ENCODE measurements around the gene PKP3.
"Not testable (repeated sequence)": the region's sequence is repeated elsewhere in the genome, so short reads cannot be mapped to it uniquely, and the experiment has no call there.

Gene PKP3

DNA sequence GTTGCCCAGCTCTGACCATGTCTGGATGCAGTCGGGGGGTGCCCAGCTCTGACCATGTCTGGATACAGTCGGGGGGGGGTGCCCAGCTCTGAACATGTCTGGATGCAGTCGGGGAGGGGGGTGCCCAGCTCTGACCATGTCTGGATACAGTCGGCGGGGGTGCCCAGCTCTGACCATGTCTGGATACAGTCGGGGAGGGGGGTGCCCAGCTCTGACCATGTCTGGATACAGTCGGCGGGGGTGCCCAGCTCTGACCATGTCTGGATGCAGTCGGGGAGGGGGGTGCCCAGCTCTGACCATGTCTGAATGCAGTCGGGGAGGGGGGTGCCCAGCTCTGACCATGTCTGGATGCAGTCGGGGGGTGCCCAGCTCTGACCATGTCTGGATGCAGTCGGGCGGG lies 16.7 kb downstream of the PKP3 start:
- H3K4me3 ChIP-seq (ENCODE audit: low read length); H3K36me3 ChIP-seq (ENCODE audit: insufficient read depth, low read length); H3K4me1 ChIP-seq (ENCODE audit: insufficient read depth, low read length); H3K9me3 ChIP-seq (ENCODE audit: low read length); H2AFZ ChIP-seq (ENCODE audit: low read depth, low read length): not testable (repeated sequence)
- H3K27me3 ChIP-seq (ENCODE audit: insufficient read depth, low read length), result peaks cover 40% of the 10 kb centered on the region

DNA sequence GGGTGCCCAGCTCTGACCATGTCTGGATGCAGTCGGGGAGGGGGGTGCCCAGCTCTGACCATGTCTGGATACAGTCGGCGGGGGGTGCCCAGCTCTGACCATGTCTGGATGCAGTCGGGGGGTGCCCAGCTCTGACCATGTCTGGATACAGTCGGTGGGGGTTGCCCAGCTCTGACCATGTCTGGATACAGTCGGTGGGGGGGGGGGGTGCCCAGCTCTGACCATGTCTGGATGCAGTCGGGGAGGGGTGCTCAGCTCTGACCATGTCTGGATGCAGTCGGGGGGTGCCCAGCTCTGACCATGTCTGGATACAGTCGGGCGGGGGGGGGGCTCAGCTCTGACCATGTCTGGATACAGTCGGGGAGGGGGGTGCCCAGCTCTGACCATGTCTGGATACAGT lies 17.5 kb downstream of the PKP3 start:
- H3K4me1 ChIP-seq (ENCODE audit: insufficient read depth, low read length); H3K9me3 ChIP-seq (ENCODE audit: low read length); H3K4me3 ChIP-seq (ENCODE audit: low read length); H2AFZ ChIP-seq (ENCODE audit: low read depth, low read length); H3K36me3 ChIP-seq (ENCODE audit: insufficient read depth, low read length): not testable (repeated sequence)
- peaks cover 45% of the 10 kb centered on the region for H3K27me3 ChIP-seq (ENCODE audit: insufficient read depth, low read length)

DNA sequence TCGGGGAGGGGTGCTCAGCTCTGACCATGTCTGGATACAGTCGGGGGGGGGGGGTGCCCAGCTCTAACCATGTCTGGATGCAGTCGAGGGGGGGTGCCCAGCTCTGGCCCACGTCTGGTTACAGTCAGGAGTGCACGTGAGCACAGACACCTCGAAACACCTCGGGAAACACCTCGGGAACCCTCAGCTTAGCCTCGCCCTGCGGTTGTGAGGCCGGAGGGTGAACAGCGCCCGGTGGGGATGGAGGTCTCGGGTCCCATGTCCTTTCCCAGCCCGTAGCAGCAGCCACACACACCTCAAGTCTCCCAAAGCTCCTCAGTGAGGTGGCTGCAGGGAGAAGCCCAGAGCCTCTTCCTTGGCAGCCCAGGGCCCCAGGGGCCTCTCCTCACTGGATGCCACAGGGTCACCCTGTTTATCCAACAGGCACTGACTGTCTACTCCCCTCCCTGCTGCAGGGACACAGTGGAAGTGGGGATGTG lies 18.7 kb downstream of the PKP3 start:
- Histone ChIP-seq H3K36me3 (ENCODE audit: insufficient read depth, low read length) (no peaks in the 10 kb centered on the region), H2AFZ (ENCODE audit: low read depth, low read length) (no peak overlapping the region), H3K9me3 (ENCODE audit: low read length) (peaks cover 6% of the 10 kb centered on the region), H3K4me3 (ENCODE audit: low read length) (no peak overlapping the region), H3K4me1 (ENCODE audit: insufficient read depth, low read length) (no peaks in the 10 kb centered on the region), H3K27me3 (ENCODE audit: insufficient read depth, low read length) (peaks cover 55% of the 10 kb centered on the region)

DNA sequence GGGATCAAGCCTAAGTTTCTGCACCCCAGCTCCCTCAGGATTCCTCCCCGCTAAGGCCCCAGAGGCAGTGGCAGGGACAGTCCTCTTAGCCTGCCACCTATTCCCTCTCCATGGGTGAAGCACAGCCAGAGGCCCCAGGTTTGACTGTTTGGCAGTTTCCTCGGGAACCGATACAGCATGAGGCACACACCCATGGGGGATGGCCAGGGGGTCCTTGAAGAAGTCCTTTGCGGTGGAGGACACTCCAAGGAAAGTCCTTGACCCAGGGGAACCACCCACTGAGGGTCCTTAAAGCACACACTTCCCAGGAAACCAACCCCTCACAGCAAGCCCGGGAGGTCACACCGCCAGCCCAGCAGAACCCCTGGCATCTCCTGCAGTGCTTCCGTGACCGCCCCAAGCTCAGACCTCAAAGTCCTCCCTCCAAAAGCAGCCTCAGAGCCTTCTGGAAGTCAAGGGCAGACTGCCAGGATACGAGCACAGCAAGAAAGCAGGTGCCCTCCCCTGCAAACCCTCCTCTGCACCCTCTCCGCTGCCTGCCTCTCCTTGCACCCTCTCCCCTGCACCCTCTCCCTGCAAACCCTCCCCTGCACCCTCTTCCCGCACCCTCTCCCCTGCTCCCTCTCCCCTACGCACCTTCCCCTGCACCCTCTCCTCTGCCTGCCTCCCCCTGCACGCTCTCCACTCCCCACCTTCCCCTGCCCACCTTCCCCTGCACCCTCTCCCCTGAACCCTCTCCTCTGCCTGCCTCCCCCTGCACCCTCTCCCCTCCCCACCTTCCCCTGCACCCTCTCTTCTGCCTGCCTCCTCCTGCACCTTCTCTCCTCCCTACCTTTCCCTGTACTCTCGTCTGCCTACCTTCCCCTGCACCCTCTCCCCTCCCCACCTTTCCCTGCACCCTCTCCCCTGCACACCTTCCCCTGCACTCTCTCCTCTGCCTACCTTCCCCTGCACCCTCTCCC lies 19.4 kb downstream of the PKP3 start:
- H3K4me1 ChIP-seq (ENCODE audit: insufficient read depth, low read length), result no peaks in the 10 kb centered on the region
- H3K9me3 ChIP-seq (ENCODE audit: low read length), result peaks cover under 1% of the 10 kb centered on the region
- H3K4me3 ChIP-seq (ENCODE audit: low read length), result no peak overlapping the region
- peaks cover 57% of the 10 kb centered on the region for H3K27me3 ChIP-seq (ENCODE audit: insufficient read depth, low read length)
- no peaks in the 10 kb centered on the region for H3K36me3 ChIP-seq (ENCODE audit: insufficient read depth, low read length)
- H2AFZ ChIP-seq (ENCODE audit: low read depth, low read length), result no peak overlapping the region

DNA sequence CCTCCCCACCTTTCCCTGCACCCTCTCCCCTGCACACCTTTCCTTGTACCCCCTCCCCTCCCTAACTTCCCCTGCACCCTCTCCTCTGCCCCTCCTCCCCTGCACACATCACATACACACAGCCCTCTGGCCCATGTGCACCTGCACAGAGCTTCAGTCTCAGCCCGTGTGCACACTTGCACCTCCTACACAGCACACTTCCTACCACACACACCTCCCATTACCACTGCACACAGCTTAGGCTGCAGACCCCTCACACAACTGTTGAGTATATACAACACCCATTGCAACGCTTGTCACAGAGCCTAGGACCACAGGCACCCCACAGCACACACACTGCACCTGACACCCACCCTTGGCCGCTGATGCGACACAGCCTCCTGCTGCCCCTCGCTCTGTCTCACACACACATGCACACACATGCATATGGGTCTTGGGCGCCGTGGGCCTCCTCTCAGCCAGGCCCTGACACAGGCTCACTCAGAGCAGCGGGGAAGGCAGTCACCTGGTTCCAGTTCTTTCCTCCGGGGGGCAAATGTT lies 20.4 kb downstream of the PKP3 start:
- H3K4me1 ChIP-seq (ENCODE audit: insufficient read depth, low read length), result no peaks in the 10 kb centered on the region
- no peaks in the 10 kb centered on the region for H3K9me3 ChIP-seq (ENCODE audit: low read length)
- no peaks in the 10 kb centered on the region for H3K36me3 ChIP-seq (ENCODE audit: insufficient read depth, low read length)
- H3K4me3 ChIP-seq (ENCODE audit: low read length), result no peak overlapping the region
- peaks cover 62% of the 10 kb centered on the region for H3K27me3 ChIP-seq (ENCODE audit: insufficient read depth, low read length)
- no peak overlapping the region for H2AFZ ChIP-seq (ENCODE audit: low read depth, low read length)

DNA sequence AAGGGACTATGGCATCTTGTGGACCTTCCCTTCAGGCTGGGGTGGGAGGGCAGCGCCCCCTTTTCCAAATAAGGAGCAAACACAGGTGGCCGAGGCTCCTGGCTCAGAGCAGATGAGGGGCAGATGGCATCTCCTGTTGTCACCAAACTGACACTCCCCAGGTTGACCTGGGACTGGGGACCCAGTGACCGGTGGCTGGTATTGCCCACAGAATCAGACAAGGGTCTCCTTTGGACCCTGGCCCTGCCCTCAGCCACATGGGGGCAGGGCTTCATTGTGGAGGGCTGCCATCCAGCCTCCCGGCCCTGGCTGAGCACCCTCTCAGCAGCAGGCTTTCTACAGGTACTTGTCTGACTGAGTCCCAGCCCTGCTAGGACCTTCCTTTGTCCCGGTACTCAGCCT lies 21.6 kb downstream of the PKP3 start:
- Histone ChIP-seq H3K4me1 (ENCODE audit: insufficient read depth, low read length) (no peaks in the 10 kb centered on the region), H3K27me3 (ENCODE audit: insufficient read depth, low read length) (peaks cover 56% of the 10 kb centered on the region)

DNA sequence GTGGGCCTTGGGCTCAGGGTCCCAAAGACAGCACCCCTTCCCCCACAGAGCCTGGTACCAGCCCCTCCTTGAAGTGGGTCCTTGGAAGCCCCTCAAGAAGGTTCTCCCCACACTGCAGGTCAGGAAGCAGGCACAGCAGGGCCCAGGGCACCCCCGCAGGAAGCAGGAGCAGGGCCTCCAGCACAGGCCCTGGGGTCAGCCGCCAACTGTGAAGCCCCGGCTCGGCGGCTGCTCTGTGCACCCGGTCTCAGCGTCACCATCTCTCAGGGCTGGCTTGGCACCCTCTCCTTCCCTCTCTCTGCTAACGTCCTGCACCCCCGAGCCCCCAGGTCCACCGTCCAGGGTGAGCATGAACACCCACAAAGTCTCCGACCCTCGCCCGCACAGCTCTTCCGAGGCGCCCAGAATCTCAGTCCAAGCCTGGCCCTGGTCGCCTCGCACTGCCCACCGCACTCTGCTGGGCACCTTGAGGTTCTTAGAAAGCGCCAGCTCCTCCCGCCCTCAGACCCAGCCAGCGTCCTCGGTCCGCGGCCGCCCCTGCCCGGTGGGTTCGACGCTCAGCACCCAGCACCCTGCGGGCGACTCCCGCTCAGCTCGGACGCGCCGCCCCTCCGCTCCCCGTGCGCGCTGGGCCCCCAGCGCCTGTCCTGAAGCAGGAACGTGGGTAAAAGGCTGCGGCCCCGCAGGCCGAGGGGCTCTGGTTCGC lies 22.2 kb downstream of the PKP3 start:
- Histone ChIP-seq H2AFZ (ENCODE audit: low read depth, low read length) (no peak overlapping the region), H3K36me3 (ENCODE audit: insufficient read depth, low read length) (no peaks in the 10 kb centered on the region), H3K27me3 (ENCODE audit: insufficient read depth, low read length) (peaks cover 56% of the 10 kb centered on the region), H3K4me1 (ENCODE audit: insufficient read depth, low read length) (no peaks in the 10 kb centered on the region), H3K4me3 (ENCODE audit: low read length) (no peak overlapping the region), H3K9me3 (ENCODE audit: low read length) (no peaks in the 10 kb centered on the region)

More for the DNA sequence above, 21.6 kb downstream of the PKP3 start:
- Histone ChIP-seq H3K9me3 (ENCODE audit: low read length) (no peaks in the 10 kb centered on the region), H3K4me3 (ENCODE audit: low read length) (no peak overlapping the region), H2AFZ (ENCODE audit: low read depth, low read length) (no peak overlapping the region), H3K36me3 (ENCODE audit: insufficient read depth, low read length) (no peaks in the 10 kb centered on the region)

DNA sequence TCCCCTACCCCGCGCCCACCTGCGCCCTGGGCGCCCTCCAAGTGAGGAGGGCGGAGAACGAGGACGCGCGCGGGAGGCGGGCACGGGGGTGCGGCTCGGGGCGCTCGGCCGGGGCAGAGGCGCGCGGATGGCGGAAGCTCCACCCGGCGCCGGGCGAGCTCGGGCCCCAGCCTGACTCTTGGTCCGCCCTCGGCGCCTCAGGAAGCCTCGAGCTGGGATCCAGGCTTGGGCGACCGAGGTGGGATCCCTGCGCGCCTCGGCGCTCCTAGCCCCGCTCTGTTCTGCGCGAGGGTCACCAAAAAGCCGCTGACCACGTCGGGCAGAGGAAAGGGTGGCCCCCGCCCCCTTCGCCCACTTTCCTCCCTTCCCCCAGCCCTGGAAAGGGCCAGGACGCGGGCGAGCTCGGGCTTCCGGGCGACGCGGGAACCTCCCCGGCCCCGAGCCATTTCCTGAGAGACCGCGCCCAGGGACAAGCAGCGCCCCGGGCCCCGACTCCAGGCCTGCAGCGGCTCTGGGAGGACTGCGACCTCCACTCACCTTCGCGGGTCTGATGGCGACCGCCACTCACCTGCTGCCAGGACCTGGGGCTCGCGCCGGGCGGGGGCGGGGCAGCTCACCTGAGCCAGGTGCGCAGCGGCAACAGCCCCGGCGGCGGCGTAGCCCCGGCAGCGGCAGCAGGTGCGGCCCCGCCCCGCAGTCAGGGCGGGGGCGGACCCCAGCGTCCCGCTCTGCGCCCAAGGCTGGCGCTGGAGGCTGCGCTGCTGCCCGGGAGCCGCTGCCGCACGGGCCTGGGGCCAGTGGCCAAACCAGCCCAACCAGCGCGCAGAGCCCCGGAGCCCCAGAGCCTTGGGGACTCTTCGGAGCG lies 23.0 kb downstream of the PKP3 start:
- Histone ChIP-seq H3K9me3 (ENCODE audit: low read length) (no peaks in the 10 kb centered on the region), H3K36me3 (ENCODE audit: insufficient read depth, low read length) (no peaks in the 10 kb centered on the region), H3K27me3 (ENCODE audit: insufficient read depth, low read length) (peaks cover 56% of the 10 kb centered on the region), H2AFZ (ENCODE audit: low read depth, low read length) (no peak overlapping the region), H3K4me1 (ENCODE audit: insufficient read depth, low read length) (no peaks in the 10 kb centered on the region), H3K4me3 (ENCODE audit: low read length) (no peak overlapping the region)

DNA sequence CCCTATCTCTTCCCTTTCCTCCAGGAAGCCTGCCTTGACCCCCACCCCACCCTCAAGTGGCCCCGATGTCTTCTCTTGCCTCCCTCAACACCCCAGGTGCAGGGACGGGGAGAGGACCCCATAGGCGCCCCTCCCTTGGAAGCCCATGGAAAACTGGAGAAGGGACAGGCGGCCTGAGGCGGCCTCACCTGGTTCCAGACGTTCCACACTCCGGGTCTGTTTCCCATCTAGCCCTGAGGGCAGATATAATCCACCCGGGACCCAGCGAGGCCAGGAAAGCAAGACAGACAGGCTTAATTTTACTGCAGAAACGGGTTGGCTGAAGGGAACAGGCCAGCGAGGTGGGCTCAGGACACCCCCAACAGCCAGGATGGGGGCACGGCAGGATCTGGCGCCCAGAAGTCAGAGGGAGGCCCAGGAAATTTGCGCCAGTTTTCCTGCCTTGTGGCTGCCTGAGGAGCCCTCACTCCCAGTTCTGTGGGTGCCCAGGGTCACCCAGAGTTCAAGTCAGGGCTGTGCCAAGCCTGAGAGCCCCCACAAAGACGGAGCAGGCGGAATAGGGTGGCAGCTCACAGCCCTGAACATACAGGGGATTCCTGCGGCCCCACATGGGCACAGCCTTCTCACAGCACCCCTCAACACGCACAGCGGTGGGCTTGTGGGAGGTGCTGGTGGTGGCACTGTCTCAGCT lies 23.8 kb downstream of the PKP3 start:
- H2AFZ ChIP-seq (ENCODE audit: low read depth, low read length), result no peak overlapping the region
- peaks cover 56% of the 10 kb centered on the region for H3K27me3 ChIP-seq (ENCODE audit: insufficient read depth, low read length)
- no peaks in the 10 kb centered on the region for H3K9me3 ChIP-seq (ENCODE audit: low read length)
- H3K36me3 ChIP-seq (ENCODE audit: insufficient read depth, low read length), result no peaks in the 10 kb centered on the region
- H3K4me1 ChIP-seq (ENCODE audit: insufficient read depth, low read length), result no peaks in the 10 kb centered on the region
- H3K4me3 ChIP-seq (ENCODE audit: low read length), result no peak overlapping the region

DNA sequence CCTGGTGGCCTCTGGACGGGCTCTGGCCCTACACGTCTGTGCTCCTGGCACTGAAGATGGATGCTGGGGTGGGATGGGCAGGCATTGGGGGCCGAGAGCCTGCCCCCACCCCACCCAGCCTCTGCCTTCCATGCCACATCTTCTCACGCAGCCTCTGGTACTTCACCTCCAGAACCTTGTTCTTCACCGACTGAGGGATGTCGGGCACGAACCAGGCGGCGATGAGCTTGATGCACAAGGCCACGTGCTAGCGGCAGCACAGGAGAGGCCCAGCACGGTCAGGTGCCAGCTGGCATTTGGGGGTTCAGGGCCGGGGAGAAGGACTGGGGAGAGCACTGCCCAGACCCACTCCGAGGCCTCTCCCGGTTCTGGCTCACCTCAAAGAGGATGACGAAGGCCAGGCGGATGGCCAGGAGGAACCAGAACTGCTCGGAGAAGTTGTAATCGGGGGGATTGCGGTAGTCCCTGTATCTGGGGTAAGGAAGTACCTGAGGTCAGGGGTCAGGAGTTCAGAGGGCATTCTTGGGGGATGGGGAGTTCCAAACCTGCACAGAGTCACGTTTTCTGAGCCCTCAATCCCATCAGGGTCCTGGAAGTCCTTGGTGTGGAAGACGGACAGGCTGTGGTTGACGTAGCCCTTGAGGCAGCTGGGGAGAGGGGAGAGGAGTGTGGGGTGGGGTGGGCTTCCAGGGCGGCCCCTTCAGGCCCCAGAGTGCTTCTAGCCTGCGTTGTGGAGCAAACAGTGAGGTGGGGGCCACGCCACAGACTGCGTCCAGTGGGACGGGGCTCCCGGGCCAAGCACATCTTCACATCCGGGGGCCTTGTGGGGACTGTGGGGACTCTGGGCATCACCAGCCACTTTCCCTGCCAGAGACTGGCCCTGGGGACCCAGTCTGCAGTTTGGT lies 24.6 kb downstream of the PKP3 start:
- Histone ChIP-seq H3K9me3 (ENCODE audit: low read length) (no peaks in the 10 kb centered on the region), H3K4me1 (ENCODE audit: insufficient read depth, low read length) (no peaks in the 10 kb centered on the region), H3K36me3 (ENCODE audit: insufficient read depth, low read length) (no peaks in the 10 kb centered on the region), H3K27me3 (ENCODE audit: insufficient read depth, low read length) (peaks cover 50% of the 10 kb centered on the region), H3K4me3 (ENCODE audit: low read length) (no peak overlapping the region), H2AFZ (ENCODE audit: low read depth, low read length) (no peak overlapping the region)

DNA sequence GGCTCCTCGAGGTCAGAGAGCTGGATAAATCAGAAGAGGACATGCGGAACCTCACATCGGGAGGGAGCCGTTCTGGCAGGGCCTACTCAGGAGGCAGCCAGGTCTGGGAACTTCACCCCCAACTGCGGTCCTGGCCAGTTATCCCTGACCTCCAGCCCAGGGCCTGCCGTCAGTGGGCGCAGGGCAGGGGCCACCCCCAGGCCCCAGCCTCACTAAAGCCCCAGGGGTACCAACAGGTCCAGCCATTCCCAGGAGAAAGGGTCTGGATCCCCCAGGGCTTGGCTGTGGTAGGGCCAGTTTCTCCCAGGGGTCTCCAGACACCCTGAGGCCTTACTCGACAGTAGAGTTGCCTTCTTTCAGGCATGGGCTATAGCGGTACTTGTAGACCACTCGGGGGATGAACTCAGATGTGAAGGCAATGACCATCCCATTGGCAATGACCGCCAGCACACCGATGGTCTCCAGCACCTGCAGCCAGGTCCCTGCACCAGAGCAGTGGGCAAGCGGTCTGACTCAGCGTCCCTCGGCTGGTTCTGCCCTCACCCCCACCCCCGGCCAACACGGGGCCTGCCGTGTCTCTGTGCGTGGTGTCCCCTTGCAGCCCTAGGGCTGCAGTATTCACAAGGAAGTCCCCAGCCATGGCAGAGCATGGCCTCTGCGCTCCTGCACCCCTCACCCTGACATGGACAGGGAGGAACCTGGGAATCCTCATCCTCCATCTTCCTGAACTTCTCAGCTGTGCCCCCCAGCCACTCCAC lies 25.4 kb downstream of the PKP3 start:
- Histone ChIP-seq H2AFZ (ENCODE audit: low read depth, low read length) (no peak overlapping the region), H3K36me3 (ENCODE audit: insufficient read depth, low read length) (no peaks in the 10 kb centered on the region), H3K4me3 (ENCODE audit: low read length) (no peak overlapping the region), H3K27me3 (ENCODE audit: insufficient read depth, low read length) (peaks cover 47% of the 10 kb centered on the region), H3K4me1 (ENCODE audit: insufficient read depth, low read length) (no peaks in the 10 kb centered on the region), H3K9me3 (ENCODE audit: low read length) (no peaks in the 10 kb centered on the region)
